GM23338 (cell line): ENCODE results near the gene PAQR5.

Experiments
- CREB1 ChIP-seq: fragments of 250-450 bp; sonication (Bioruptor Pico); IDR thresholded peaks from 2 replicates; pipeline ENCODE4 v1.5.0; 2020; ENCODE audit warnings: low read depth, mild to moderate bottlenecking, moderate library complexity
- EZH2 ChIP-seq: fragments of 200-600 bp; sonication (generic); IDR thresholded peaks from one replicate; pipeline ENCODE4 v1.8.0; 2017; ENCODE audit warnings: antibody characterized with exemption, mild to moderate bottlenecking, low read depth; ENCODE audit not compliant: unreplicated experiment
- REST ChIP-seq: IDR thresholded peaks from one replicate; pipeline ENCODE4 v1.6.1; 2018; ENCODE audit warnings: antibody characterized with exemption; ENCODE audit not compliant: unreplicated experiment
- TF ChIP-seq, protein P1 (sequence below), 2 experiments: fragments of 200-600 bp in 1 of 2; sonication (generic) in 1 of 2; conservative IDR thresholded peaks; 2 replicates each; pipeline versions ENCODE4 v1.5.1 to v1.6.1; 2016 to 2017; ENCODE audit warnings: antibody characterized with exemption in 2 of 2, low read depth in 2 of 2, mild to moderate bottlenecking in 2 of 2, moderate library complexity in 1 of 2

GRCh38 chr15:69434238-69434637, 135.5 kb downstream of the PAQR5 start:
- TF ChIP-seq REST: no peak
- TF ChIP-seq, protein P1, sequence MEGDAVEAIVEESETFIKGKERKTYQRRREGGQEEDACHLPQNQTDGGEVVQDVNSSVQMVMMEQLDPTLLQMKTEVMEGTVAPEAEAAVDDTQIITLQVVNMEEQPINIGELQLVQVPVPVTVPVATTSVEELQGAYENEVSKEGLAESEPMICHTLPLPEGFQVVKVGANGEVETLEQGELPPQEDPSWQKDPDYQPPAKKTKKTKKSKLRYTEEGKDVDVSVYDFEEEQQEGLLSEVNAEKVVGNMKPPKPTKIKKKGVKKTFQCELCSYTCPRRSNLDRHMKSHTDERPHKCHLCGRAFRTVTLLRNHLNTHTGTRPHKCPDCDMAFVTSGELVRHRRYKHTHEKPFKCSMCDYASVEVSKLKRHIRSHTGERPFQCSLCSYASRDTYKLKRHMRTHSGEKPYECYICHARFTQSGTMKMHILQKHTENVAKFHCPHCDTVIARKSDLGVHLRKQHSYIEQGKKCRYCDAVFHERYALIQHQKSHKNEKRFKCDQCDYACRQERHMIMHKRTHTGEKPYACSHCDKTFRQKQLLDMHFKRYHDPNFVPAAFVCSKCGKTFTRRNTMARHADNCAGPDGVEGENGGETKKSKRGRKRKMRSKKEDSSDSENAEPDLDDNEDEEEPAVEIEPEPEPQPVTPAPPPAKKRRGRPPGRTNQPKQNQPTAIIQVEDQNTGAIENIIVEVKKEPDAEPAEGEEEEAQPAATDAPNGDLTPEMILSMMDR (conservative IDR thresholded peaks at IDR 0.05; ENCODE audit: low read depth in 2 of 2): no peak
- TF ChIP-seq EZH2: no peak
- no peak for TF ChIP-seq CREB1 (CRISPR knock-in tag)
